Mucosa of gallbladder (tissue), 1 donor: ENCODE data around the gene CHURC1. TPM values are rescaled to one million over a fixed set of nuclear protein-coding genes. Genes with fewer than 3 reads are reported as not detected.

Experiments
- DNase-seq: peaks from one replicate; pipeline ENCODE4 v3.0.0-alpha.2; 2020; ENCODE audit warnings: low spot score
- total RNA-seq: library from RNA; stranded (reverse); gene quantifications from one replicate; pipeline ENCODE4 v1.2.1, GENCODE V29; 2021
- donor health status: DM: no; HTN: no; CAD: no.

The CHURC1 gene
- total RNA-seq, 1 donor from 2014 or later: 58.7 TPM

DNA sequence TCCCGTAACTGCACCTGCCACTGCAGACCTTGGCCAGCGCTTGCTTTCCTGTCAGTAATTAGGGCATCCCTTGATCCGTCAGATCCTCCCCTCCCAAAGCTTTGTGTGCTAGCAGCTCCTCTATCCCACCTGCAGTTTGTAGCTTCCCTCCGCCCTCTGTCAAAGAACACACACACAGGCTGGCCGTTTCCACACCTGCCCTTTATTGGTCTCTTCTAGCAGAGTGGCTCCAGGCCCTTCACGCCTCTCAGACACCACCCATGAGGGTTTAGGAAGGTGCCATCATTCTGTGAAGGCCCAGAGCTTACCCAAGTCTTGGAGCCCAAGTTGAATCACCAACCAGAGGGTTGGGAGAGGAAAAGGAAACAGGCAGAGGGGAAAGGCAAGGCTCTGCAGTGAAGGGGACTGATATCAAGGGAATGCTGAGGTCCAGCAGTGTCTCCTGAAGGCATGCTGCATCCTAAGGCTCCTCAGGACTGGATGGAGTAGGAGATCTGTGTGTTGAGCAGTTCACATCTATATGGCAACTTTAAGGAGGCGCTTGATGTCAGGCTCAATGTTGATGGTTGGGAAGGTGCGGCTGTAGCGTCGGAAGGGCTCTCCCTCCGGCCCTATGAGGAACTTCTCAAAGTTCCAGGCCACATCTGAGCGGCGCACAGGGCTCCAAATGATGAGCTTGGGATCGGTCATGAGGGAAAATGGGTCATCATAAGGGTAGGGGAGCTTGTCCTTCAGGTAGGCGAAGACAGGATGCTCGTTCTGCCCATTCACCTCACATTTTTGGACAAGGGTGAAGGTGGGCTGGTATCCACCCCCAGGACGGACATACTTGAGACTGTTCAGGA, 24.9 kb downstream of the CHURC1 start:
- DNase-seq: no peak

DNA sequence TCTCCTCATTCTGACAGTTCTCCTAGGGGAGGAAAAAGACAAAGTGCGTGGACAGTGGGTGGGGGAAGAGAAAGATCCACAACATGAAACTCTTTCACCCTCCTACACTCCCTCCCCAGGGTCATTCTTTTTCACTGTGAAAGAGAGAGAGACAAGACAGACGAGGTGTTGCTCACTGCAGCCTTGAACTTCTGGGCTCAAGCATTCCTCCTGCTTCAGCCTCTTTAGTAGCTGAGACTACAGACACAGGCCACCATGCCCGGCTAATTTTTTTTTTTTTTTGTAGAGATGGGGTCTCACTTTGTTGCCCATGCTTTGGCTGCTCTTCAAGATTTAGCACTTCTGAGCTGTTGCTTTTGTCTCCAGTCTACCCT, 25.5 kb downstream of the CHURC1 start:
- no peak for DNase-seq

DNA sequence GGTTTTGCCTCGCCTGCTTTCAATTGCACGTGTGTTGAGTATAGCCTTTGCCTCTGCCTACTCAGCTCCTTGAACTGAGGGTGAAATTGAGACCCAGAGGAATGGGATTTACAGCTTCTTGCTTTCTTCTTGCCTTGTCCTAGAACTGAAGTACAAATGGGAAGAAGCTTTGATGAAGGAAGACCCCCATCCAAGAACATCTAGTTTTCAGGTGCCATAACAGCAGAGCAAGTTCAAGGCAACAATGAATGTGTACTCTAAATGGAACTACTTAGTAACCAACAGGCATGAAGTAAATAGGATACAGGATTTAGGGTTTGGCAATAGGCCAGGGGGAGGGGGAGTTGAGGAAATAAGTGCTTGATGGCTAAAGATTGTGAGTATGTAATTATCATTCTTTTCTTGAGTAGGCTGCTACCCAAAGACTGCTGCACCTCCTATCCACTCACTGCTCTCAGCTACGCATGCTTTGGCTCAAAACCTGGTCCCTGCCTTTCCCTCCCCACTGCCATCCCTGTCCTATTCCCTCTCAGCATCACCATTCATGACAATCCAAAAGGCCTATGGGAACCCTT, 26.2 kb downstream of the CHURC1 start:
- DNase-seq: no peak

DNA sequence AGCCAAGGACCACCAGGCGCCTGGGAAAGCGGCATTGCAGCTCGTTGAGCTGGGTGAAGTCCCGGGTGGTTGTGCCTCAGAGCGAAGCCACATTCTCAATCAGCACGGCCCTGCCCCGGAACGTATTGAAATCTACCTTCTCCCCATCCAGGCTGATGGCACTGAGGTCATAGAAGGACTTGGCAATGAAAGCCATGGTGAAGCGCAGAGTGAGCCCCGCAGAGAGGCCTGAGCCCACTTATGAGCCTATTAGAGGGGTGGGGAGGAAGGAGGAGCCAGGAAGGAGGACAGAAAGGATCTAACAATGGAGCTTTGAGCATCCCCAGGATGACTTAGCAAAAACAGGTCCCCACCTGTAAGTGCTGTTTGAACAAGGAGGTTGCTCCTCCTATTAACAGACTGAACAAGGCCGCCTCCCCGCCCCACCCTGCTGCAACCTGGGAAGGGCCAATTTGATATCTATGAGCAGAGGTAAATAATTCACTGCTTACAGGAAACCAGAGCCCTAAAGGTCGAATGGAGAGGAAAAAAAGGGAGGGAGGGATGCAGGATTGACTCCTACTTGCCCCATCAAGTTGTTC, 28.4 kb downstream of the CHURC1 start, which contains the start of gene GPX2:
Gene GPX2 (minus strand): TSS at position 215 of the 581 bp plus-strand sequence. CDS start 19 bp downstream, at position 196.
- DNase-seq: peak; percentile 87

DNA sequence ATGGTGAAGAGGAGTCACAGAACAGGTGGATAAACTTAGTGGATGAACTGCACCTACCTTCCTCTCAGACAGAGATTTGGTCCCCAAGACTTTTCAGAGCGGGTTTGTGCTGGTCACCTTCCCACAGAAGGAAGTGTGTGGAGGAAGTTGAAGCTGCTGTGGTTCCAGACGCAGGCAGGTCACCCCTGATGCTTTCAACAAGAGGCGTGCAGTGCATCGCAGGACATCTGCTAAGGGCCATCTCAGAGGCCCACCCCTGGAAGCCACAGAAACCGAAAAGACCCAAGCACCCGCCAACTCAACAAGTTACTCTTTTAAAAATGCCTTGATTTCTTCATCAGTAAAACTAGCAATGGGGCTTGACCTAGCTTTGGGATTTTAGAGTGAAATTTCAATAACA, 29.3 kb downstream of the CHURC1 start:
- DNase-seq: no peak

DNA sequence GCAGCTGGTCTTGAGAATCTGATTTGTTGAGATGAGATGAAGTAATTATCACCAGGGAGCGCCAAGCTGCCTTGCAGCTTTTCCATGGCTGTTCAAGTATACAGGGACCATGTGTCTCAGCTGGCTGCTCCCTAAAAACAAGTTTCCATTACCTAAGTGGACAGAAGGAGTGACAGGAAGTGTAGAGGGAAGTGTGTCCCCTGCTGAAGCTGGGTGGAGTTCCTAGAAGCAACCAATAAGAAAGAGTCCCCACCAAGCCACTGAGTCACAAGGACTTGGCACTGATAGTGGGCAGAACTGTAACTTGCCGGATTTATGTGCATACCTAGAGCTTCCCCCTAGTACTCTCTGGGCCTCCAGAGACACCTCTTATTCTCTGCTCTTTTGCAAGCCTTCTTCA, 29.8 kb downstream of the CHURC1 start:
- no peak for DNase-seq

DNA sequence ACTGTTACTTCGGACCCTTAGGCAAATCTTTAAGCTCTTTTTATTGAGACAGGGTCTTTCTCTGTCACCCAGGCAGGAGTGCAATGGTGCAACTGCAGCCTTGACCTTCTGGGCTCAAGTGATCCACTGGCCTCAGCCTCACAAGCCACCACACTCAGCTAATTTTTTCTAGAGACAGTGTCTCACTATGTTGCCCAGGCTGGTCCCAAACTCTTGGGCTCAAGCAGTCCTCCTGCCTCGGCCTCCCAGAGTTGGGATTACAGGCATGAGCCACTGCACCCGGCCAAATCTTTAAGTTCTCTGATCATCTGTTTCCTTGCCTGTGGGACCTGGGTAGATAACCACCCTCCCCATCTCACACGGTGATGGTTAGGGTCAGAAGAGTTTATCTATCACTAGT, 30.6 kb downstream of the CHURC1 start:
- no peak for DNase-seq

DNA sequence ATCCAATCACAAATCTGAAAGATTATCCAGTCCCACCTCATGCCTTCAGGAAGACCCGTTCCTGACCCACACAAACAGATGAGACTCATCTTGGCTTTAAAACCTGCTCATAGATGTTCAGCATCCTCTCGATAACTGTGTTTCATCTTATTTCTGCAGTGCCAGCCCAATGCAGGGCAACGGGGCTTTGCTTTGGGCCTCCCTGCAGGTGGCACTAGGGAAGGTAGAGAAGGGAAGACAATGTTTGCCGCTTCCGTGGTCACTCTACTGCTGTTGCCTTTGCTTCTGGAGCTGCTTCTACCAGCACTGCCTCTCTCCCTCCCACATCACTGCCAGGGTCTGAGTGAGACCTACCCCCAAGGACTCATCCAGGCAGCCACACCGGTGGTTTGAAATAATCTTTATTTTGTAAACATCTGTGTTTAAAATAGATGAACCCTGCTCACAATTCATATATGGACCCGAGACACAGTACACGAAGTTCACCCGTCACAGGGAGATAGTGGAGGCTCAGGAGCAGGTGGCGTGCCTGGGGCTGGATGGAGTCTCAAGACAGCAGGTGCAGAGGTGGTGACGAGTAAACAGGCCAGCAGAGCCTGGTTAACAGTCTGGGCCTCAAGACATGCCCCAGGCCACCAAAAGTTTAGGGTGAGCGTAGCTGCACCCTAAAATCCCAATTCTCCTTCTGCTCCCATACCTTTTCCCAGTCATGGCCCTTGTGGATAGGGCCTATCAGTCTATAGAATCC, 31.4 kb downstream of the CHURC1 start:
- no peak for DNase-seq

DNA sequence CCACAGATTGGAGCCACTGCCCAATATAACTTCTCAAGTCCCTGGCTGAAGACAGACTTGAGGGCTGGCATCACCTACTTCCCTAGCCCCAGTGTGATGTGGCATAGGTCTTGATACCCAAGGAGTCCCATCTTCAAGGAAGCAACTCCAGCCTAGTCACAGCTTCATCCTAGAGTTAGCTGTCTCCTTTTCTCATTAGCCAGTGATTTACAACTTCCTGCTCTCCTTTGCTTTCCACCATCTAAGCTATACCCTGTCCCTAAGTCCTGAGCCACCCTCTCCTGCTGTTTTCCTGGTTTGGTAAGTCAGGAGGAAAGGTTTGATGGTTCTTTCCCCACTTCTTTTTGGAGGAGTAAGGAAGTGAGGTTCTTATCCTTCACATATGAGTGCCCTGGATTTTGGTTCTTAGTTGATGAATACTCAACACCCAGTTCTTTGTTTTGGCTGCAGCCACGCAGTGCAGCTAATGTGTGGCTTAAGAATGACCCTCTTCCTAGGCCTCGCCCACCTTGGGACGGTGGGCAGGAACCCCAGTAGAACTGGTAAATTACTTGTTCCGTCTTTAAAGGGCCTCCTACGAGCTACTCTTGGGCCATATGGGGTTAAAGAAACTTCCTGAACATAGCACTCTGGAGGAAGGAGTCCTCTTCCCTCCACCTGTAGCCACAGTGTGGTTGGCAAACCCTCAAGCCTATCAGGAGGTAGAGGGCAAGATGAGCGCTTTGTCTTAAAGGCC, 32.2 kb downstream of the CHURC1 start:
- no peak for DNase-seq

DNA sequence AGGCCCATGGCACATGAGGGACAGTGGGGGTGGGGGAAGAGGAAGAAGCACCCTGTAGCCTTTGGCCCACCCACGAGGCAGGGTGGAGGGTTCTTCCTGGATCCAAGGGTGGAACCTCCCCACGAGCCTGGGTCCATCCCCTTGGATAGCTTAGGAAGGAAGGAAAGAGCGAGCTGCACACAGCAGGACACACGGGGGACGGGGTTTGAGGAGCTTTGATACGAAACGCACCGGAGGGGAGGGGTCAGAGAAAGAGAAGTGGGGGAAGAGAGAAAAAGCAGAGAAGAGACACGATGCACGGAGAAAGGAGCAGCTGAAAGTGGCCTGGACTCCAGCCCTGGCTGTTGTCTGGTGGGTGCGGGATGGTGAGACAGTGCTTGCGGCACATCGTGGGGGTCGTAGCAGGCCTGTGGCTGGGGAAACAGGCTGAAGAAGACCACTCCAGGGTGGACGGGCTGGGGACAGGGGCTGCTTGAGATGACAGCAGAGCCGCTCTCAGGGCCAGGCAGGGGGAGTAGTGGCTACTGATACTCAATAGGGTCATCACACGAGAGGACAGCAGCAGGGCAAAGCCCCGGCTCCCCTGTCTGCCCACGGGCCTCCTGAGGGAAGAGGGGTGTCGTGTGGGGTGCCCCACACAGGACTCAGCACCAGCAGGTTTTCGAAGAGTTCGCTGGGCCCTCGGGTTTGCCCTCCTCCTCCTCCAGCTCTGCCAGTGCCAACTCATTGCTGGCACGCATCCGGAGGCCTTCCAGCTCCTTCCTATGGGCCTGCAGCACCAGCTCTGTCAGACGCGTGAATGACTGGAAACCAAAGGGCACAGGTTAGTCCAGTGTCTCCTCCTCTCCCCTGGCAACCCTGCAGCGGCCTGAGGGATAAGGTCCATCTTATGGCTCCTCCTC, 33.7 kb downstream of the CHURC1 start:
- peak; percentile 78 for DNase-seq

DNA sequence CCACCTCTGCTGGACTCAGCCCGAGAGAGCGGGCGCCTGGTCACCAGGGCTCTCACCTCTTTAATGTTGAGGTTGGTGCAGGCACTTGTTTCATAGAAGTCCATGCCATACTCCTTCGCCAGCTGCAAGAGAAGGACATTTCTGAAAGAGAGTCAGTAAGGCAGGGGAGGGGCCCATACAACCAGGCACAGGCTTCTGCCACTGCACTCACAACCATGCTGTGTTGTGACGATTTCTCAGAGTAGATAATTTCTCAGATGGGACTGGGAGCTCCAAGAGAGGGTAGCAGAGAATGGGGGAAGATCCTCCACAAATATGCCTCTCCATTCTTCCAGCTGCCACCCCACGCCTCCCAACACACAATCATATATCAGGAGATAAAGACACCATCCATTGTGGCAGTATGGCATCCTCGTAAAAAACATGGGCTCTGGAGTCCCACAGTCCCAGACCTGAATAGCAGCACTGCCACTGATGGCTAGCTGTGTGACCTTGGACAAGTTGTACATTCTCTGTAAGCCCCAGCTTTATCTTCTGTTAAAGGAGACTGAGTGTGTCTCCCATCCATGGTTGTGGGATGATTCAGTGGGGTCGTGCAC, 34.5 kb downstream of the CHURC1 start:
- DNase-seq: no peak

DNA sequence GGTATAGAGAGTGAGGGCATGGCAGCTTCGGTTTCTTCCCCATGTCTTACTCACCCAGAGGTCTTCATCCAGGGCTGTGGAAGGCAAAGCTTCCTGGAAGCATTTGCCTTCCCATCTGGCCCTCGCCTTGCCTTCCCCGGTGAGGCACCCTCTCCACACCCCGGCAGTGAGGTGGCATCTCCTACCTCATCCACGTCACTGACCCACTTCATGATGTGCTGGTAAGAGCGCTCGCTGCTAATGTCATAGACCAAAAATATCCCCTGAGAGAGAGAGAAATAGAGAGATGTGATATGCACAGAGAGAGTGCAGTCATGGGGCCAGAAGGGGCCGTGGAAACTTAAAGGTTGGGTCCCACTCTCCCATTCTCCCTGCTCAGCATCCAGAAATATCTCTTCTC, 36.6 kb downstream of the CHURC1 start:
- DNase-seq: no peak

DNA sequence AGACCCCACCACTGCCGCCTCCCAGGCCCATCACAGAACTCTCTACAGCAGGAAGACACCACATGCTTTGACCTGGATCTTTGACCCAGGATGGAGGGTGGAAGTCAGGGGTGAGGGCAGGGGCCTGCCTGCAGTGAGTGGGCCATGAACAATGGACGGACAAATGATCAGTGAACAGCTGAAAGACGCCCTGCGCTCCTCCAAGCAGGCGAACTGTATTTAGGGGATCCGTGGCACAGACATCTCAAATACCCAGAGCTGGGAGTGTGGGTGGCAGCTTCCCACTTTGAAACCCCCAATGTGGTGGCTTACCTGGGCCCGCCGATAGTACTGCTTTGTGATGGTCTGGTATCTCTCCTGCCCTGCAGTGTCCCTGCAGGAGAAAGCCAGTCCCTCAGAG, 37.0 kb downstream of the CHURC1 start:
- DNase-seq: no peak

DNA sequence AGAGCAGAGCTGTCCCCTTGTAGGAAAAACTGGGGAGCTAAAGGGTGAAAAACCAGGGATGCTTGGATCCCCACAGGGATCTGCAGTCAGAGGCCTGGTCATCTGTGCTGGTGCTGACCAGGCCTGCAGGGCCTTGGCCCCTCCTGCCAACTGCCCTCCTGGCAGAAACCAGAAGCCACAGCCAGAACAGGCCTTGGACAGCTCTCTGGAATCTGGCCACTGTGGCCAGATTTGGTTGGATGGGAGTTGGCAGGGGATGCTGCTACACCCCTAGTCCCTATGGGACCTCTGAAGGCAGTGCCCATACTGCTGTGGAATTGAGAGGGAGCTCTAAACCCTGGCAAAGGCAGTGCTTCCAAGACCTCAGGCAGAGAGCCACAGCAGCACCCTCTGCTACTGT, 37.5 kb downstream of the CHURC1 start:
- DNase-seq: no peak

DNA sequence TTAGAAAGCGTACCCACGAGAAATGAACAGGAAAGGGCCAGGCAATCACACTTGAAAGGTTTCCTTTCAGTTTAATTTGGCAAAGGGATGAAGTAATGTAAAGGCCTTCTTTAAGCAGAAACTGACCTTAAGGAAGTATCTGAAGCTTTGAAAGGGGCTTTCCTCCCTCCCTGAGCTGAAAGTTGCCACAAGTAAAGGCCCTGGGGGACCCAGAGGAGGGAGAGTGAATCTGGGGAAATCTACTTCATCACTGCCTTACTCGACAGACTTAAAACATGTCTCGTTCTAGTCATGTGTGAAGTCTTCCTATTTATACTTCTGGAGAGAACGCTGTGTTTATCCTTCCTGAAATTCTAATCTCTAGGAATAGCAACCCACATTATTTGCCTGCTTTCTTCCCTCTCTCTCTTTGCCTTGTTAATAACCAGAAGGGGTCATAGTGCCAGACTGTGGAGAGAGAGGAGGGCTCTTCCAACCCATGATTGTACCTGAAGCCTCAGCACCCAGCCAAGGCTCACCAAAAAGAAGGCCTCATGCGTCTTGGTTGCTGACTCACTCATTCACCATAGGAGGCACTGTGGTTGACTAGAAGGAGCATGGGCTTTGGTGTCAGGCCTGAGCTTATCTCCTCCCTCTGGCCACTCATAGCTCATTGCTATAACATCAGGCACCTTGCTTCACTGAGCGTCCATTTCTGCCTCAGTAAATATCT, 38.5 kb downstream of the CHURC1 start:
- DNase-seq: no peak

DNA sequence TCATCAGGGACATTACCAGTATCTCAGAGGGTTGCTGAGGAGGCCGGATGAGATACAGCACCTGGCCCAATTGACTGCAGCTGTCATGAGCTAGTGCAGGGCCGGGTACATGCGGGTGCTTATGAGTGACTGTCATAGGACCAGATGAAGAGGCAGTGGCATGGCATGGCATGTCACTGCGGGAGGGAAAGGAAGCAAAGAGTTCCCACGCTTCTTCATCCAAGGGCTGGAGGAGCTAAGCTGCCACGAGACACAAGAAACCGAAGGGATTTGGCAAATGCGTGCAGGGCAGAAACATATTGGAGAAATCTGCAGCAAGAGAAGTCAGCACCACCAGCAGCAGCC, 39.0 kb downstream of the CHURC1 start:
- no peak for DNase-seq

DNA sequence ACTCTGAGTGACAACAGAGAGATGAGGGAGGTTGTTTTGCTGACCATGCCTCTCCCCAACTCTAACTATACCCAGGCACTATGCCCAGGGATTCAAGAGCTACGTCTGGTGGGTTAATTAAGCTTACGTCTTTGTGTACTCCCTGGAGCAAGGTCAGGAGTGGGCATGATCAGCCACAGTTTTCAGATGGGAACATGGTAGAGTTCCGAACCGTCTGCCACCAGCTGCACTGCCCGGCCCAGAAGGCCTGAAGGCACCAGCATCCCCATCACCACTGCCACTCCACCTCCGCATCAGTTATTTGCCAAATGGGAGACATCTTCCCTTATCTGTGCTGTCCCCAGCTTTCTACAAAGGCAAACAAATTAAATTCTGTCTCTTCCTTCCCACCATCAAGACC, 39.4 kb downstream of the CHURC1 start:
- no peak for DNase-seq

DNA sequence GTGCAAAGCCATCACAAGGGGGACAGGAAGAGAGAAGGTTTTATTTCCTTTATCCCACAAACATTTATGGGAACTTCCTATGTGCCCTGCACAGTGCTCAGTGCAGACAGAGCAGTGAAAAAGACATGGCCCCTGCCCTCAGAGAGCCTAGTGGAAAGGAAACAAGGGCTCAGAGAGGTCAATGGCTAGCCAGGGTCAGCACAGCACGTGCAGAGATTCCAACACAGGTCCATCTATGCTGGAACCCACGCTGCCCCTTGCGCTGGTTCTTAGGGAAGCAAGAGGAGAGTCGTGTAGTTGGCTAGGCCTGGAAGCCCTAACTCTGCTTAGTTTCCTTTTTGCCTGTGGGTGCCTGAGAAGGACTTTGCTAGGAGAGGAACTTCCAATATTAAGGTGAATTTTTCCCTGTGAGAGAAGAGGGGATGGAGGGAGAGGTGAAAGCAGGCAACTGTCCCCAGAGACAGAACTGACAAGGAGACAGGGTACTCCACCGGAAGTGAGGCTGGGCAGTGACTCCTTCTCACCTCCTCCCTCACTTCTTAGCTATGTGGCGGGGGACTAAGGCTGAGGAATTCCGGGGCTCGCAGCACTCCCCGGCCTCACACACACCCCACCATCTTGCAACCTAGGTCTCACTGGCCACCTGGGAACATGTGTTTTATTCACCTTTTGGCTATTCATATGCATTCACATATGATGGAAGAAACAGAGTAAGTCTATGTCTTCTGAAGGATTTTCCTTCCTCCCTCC, 40.4 kb downstream of the CHURC1 start:
- no peak for DNase-seq

DNA sequence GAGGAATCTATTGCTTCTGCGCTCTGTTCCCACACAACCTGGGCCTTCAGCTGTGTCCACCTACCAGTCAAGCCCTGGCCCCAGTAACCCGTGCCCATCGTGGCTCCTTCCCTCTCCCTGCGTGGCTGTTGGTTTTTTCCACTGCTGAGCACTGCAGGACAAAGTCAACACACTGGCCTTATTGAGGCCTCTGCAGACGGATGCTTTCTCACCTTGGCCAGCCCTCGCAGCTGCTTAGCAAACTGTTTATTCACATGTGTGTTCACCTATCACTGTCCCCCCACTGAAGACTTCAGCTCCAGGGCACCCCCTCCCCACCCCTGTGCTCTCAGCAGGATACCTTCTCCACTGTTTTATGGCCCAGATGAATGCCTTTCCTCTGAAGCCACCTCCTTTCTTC, 41.0 kb downstream of the CHURC1 start:
- no peak for DNase-seq
